GM19023 (cell line): Measurements from ENCODE around the gene SORBS2.

Experiments
- ATAC-seq: cut with Tn5 transposase; IDR thresholded peaks from one replicate; pipeline ENCODE4 v1.9.1; 2021; ENCODE audit warnings: mild to moderate bottlenecking, moderate library complexity; ENCODE audit not compliant: unreplicated experiment

SORBS2 gene

DNA sequence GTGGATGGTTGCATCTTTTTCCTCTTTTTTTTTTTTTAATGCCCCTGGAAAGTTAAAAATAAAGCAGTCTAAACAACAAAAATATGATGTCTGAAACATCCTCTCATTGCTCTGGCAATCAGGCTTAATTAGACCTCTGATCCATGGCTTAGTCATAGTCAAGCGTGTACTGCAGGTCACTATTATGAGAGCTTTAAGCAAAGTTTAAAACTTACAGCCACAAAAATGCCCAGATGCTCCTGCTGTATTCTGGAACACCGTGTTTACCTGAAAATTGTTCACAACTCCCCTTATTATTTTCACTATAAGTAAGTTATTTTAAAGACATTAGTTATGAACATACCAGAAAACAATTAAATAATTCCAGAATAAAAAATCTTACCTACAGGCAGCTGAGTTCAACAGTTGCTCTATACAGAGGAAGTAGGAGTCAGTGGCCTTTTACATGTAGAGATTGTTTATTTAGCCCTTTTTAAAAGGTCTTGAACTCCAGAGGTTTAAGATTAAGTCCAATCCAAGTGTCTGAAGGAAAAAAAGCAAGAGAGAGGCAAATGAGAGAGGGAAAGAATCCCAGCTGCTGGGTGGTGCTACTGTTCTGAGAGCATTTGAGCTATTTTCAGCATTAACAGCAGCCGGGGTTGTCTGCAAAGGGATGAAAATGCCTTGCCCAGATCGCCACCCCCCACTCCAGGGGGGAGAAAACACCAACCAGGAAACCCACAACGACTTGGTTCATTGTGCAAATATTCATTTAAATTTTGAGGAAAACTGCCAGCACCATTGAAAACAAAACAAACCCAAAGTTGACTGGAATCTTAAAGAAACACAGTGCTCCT lies 36.9 kb downstream of the SORBS2 start:
- ATAC-seq, result no peak

DNA sequence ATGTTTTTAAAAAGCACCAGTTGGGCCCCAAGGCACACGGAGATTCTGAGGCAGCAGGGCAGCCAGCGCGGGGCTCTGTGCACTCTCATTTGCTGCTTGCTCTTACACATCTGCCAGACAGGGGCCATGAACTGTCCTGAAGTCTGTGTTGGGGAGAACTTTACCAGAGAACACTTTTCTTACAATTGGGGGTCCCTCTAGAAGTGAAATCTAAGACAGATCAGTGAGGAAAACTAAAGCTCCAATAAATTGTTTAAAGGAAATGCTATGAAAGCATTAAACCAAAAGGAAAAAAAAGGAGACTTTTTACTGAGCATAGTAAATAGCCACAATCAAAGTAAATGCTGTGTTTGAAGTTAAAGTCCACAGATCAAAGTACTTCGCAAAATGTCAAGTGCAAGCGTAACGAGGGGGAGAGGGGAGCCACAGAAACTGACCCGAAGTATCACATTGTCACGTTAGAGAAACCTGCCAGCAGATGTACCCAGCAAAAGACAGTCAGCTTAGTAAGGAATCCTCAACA lies 37.8 kb downstream of the SORBS2 start:
- ATAC-seq, result no peak

DNA sequence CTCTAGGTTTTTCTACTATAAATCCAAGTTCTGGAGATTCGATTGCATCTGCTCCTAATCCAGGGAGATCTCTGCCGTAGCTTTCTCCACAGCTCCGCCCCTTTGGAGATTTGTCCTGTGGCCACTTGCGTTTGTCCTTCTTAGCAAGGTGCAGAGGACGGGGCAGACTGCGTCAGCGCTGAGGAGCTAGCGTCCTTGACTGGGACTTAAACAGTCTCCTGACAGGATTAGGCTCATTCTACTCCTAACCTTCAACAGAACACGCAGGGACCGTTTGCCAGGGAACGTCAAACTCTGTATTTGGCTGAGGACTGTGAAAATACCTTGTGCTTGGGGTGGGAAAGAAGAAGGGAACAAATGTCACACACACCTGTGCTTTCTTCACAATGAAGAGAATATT lies 38.6 kb downstream of the SORBS2 start:
- ATAC-seq, result no peak

DNA sequence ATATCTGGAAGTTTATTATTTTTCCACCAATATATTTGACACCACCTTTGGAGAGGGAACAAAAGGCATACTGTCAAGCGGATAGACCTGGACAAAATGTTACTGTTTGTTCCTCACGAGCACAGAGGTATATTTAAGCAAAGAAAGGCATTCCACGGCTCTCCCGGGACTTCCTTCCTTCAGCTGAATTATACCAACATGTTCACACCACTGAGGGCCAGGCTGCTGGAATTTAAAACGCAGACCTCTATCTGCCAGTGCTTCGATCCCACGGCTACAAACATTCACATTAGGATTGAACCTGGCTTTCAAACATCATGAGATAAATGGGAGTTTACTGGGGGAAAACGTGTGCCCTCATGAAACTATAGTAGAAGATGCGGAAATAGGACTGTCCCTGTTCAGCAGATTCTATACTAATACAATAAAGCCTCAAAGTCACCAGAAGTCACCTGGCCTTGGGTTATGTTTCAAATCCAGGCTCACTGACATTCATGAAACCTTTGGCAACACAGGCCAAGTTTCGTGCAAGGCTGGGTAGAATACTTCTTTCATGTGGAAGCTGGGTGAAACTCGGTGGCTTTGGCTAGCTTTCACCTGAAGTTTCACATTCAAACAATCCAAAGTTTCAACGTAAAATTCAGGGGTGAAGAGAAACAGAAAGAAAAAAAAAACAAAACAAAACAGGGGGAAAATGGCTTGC lies 39.5 kb downstream of the SORBS2 start:
- ATAC-seq, result no peak

DNA sequence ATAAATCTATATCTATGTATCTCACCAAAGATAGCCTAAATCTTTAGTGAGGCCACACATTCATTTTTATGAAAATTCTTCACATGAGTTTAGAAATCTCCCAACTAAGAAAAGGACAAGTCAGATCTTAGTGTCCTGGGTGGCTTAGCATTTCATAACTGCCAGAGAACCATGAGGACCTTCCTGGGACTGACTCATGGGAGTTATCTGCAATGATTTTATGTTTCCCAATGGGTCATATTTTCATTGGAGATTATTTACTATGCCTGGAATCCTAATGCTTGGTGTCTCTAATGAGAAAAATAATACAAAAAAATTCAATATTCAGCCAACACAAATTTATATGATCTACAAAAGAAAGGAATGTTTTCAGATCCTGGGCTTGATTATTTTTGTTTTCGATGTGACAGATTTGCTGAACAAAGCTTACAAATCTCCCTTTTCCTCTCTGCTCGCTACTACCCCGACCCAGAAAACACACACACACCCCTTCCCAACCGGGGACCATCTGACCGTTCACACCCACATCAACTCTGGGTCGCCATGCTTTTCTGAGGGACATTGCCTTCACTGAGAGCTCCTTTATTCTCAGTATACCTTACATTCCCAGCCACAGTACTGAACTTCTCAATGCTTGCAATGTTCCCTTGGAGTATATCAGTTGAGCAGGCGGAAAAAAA lies 40.1 kb downstream of the SORBS2 start:
- ATAC-seq, result no peak

DNA sequence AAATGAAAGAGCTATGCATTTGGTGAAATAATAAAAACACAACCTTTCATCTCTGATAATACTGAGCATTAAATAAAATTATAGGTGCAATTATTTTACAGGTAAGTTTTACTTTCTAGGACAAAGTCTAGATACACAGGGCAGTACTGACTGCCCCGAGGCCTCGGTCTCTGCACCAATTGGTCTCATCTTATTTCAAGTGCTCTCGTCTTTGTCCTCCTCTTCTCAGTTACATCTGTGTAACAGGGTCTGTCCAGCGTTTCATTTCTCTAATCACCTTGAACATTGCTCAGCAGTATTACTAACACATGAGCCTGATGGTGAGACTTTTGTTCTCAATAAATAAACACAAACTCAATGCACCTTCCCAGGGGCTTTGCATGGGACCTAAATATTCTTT lies 44.5 kb downstream of the SORBS2 start:
- no peak for ATAC-seq

DNA sequence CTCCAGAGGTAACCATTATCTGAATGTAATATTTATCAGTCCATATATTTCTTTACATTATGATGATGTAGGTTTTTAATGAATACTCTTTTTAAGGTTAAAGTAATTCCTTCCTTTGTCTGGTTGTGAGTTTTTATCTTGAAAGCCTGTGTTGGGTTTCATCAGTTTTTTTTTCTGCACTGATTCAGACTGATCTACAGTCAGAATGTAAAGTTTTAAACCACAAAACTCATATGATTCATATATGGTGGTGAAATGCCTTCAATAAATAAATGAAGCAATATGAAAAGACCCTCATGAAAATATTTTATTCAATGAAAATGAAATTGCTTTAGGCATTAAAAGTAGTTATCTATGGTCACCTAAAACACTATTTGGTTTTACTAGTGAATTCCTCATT lies 47.1 kb downstream of the SORBS2 start:
- ATAC-seq, result no peak

DNA sequence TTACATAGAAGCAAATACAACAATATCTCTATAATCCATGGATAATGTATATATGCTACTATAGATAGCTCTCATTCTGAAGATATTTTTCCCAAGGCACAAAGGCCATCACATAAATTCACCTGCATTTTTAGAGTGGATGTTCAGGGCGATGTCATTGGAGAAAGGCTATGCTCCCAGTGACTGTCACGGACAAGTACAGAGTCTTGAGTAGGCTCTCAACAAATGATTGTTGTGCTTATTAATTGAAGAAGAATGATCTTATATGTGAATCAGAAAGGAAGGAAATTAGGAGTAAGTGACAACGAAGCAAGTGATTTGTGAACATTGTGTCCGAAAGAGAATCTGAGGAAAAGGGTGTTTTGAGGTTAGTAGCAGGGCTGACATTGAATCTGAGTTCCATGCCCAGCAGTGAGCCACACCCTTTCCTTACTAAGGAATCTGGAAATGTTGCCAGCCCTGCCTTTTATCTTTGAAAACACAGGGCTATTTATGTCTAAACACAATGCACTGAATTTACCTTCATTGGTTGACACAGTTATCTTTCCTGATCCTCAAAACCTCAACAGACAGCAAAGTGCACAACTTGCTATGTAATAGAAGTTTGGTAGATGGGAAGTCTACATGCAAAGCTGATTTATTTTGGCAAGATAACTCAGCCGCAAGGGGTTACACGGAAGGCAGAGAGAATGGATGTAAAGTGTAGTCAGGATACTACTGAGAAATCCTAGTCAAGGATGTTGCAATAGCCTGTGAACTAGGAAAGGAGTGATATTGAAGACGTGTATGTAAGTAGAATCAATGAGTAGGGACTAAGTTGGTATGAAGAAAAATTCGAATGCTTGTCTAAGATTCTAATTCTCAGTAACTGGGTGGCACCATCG lies 50.4 kb downstream of the SORBS2 start:
- ATAC-seq, result no peak

DNA sequence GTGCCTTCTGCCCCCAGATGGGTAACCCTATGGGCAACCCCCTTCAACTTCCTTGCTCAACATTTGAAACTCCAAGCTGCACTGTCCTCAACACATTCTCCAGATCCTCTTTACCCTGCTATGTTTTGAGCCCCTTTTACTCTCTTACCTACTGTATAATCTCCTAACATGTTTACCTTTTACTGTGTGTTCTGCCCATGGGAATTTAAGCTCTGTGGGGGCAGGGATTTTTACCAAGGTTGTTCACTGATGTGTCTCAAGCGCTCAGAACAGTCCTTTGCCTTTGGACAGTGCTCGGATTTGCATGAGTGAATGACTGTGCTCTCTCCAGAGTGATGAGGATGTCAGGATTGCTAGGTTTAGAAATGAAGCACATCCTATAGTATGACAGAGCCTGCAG lies 53.2 kb downstream of the SORBS2 start:
- no peak for ATAC-seq

DNA sequence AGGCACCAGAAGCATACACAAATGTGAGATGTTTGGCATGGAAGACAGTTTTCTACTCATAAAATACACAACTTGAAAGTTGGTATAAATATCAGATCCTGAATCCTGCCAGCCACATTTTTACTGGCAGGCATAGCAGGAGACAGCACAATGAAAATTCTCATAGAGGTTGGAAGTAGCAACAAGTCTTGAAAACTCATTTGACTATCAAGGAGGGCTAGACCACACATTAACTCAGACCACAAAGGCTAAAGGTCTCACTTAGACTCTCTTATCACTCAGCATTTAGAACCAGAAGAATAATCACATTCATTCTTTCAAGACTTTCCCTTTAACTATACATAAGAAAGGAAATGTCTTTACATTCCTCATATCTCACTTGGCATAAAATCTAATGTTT lies 56.5 kb downstream of the SORBS2 start:
- ATAC-seq, result no peak

DNA sequence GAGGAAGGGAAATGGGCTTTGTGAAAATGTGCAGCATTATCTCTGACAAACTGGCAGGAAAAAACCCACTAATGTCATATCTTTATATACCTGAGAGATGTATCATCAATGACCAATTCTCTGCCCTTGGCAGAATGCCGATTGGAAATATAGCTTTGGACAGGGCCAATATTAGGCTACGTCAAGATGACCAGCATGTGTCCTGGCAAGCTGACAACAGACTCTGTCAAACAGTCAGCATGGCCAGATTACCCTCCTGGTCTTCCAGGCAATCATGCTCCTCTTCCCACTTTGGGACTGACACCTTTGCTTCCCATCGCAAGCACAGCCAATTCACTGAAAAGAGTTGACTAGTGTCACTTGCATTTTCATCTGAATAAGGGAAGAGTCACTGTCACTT lies 57.0 kb downstream of the SORBS2 start:
- no peak for ATAC-seq

DNA sequence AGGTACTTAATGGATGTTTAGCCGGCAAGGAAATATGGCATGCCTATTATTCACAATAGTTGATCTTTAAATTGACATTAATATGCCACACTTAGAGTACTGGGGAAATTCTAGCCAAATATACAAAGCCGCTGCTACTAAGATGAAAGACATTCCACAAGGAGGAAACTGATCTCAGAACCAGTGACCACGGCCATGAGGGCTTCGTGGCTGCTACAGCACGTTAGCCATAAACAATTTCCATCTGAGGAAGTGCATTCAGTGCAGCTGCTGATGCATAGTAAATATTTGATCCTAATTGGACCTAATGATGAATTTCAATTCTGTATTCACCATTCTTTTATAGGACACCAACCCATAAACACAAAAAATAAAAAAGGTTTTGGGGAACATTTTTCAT lies 59.1 kb downstream of the SORBS2 start:
- ATAC-seq, result no peak

DNA sequence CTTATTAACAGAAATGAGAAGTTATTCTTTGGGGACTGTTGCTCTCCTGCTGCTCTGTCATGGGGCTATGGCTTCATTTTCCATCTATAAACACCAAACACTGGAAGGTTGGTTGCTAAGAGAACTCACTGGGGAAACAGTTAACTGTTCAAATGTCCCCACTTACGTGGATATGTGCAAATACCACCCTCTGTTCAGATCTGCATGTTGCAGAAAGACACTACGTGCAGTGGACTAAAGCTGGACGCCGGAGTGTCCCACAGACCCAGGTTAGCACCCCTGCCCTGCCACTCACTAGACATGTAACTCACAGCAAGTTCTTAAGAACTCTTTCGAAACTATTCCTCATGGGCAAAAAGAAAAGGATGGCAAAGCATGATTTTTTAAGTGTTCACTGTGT lies 62.1 kb downstream of the SORBS2 start:
- ATAC-seq, result no peak

DNA sequence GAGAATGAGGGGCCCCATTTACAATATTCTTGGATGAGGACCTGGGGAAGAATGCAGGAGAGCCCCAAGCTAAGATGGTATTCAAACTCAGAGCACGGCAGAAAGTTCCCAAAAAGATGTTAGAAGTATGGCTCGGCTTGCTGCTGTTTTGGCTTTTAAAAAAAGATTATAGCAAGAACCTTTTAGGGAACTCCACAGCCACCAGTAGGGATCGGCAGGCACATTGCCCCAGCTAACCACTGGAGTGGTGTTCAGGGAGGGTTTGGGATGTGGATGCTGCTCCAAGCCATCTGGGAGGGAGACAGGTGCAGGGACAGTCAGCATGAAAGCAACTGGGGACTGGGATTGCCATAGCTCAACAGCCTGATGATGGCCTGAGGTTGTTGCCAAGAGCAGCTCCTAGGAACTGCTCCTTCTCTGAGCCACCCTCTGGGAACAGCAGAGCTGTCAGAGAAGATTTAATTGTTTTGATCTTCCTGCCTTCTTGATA lies 63.0 kb downstream of the SORBS2 start:
- no peak for ATAC-seq

DNA sequence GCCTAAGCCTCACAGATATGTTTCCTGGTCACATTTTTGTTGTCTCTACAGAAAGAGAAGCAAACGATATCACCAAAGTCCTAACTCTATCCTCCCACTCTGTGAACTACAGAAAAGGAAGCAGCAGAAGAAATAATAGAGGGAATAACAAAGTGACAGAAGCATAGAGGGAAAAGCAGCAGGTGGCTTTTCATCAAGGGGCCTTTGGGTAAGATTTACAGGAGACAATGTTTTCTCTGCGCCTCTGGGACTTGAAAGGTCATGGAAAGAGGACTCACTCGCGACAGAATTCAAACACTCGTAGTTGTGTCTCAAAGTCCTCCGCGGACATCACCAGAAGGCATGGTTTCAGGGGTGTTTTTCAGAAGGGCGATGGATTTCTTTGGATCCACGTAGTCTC lies 66.1 kb downstream of the SORBS2 start:
- ATAC-seq, result no peak

DNA sequence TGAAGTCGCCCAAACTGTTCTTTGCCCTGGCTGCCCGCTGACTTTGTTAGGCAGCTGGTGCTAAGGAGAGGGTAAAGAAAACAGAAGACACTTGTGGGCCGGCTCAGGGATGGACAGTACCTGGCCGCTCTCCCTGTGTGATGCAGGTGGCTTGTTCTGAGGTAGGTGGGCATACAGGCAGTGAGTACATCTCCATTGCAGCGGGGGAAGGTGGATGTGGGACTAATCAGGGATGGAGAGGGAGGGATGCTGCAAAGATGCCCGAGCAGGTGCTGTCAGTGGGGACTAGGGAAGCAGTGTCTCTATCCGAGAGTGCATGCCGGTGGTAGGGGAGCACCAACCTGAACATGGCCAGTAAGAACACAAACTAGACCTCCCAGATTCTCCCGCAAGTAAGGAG lies 67.0 kb downstream of the SORBS2 start:
- no peak for ATAC-seq

DNA sequence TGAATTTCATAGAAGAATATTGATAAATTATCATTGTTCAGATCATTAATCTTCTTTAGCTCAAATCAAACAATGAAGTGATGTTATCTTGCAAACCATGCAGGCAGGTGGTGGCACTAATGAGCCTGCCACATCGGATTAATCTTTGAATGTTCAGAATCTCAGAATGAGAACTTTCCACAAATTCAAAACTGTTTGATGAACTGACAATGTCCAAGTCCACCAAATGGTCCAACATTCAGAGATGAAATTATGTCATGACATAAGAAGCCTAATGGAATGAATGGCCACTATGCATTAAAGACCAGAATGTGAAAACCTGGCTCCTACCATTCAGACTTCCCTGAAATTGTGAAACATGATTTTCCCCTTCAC lies 67.5 kb downstream of the SORBS2 start:
- no peak for ATAC-seq

DNA sequence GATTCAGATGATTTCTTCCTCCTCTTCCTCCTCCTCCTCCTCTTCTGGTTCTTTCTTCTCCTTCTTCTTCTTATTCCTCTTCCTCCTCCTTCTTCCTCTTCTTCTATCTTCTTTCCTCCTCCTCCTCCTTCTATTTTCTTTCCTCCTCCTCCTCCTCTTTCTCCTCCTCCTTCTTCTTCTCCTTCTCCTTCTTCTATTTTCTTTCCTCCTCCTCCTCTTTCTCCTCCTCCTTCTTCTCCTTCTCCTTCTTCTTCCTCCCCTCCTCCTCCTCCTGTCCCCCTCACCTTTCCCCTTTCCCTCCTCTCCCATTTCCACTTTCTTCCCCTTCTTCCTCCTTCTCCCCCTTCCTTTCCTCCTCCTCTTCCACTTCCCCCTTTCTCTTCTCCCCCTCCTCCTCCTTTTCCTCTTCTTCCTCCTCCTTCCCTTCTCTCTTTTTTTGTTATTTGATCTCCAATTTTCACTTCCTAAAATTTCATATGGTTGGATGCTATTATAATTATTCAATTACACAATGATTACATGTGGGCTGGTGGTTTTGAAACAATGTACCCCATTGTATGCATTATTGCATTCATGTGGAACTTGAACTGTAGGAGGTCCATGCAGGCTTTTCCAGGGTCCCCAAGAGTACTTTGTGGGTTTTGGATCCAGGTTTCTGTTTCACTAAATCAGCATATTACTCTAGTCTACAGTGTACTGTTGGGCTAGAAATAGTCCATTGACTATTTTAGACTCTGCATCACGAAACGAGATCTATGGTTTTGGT lies 68.1 kb downstream of the SORBS2 start:
- ATAC-seq, result no peak

DNA sequence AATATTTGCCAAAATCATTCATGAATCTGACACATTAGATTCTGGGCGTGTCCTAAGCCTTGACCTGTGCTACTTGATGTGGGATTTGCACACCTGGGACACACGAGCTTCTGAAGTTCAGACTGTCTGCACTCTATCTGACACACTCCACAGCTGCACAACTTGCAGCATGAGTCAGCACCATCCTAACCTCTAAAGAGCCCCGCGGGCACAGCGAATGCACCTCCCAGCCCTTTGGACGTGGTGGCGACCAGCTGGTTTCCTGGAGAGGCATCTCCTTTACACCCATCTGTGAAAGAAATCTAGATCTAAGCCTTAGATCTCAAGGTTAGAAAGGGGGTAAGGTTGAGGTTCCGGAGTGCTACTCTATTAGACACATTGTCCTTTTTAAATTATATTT lies 69.2 kb downstream of the SORBS2 start:
- no peak for ATAC-seq

DNA sequence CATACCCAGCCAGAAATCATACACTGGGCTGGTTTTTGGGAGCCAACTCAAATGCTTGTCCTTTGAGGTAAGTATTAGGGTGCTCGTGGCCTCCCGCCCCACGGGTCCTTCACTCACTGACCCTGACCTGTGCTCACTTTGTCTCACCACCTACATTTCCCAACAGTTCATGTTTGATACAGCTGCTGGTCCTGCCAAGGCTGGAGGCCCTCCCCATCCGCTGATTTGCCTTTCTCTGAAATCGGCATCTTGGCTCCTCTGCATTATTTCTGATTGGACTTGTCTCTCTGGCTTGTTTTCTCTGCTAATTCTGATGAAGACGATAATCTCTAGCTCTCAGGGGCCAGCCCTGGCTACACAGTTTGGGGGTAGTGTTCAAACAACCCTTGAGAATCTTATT lies 70.2 kb downstream of the SORBS2 start:
- ATAC-seq, result no peak
